OCI-LY7 (cell line): ENCODE results near the gene TMEM43. TPM values are rescaled to one million over a fixed set of nuclear protein-coding genes. Genes with fewer than 3 reads are reported as not detected.

Source experiments
- BruUV-seq: library from RNA; stranded (reverse); fragments of 400-500 nt; replicated peaks from 2 replicates; lab custom pipeline; 2021; lab: Mats Ljungman, UMichigan
- CTCF ChIA-PET: fragments of 300-600 bp; sonication (Branson Sonifier 250); formaldehyde crosslinking; loops from one replicate; lab custom pipeline; 2022; ENCODE audit warnings: antibody characterized with exemption; ENCODE audit not compliant: unreplicated experiment; lab: Charles Lee
- POLR2A ChIA-PET: fragments of 300-600 bp; sonication (Branson Sonifier 250); formaldehyde crosslinking; loops from one replicate; lab custom pipeline; 2022; ENCODE audit warnings: antibody characterized with exemption; lab: Charles Lee
- DNase-seq: peaks from one replicate; pipeline ENCODE4 v3.0.0-alpha.2; 2015; ENCODE audit warnings: low spot score
- H2AFZ ChIP-seq: fragments of 200-600 bp; sonication (generic), shearing (Covaris generic); 2 replicates; pipeline ENCODE4 v1.6.1; 2014; ENCODE audit warnings: mild to moderate bottlenecking, antibody characterized with exemption, low read length, moderate library complexity
- H3K27ac ChIP-seq: fragments of 200-600 bp; sonication (generic); 2 replicates; pipeline ENCODE4 v1.5.1; 2014; ENCODE audit warnings: mixed run types, low read depth, mild to moderate bottlenecking, moderate library complexity, low read length, inconsistent platforms; ENCODE audit not compliant: poor library complexity, severe bottlenecking
- H3K36me3 ChIP-seq: fragments of 200-600 bp; sonication (generic); 2 replicates; pipeline ENCODE4 v1.6.1; 2014; ENCODE audit warnings: mild to moderate bottlenecking, antibody characterized with exemption, low read length, moderate library complexity, mixed read lengths; ENCODE audit not compliant: insufficient read depth
- H3K4me1 ChIP-seq: fragments of 200-600 bp; sonication (generic); 2 replicates; pipeline ENCODE4 v1.5.1; 2014; ENCODE audit warnings: mild to moderate bottlenecking, low read length; ENCODE audit not compliant: insufficient read depth, poor library complexity, severe bottlenecking
- H3K4me2 ChIP-seq: fragments of 200-600 bp; sonication (generic); 2 replicates; pipeline ENCODE4 v1.6.1; 2014; ENCODE audit warnings: mild to moderate bottlenecking, low read length
- H3K4me3 ChIP-seq: fragments of 200-600 bp; sonication (generic); 2 replicates; pipeline ENCODE4 v1.5.1; 2014; ENCODE audit warnings: mild to moderate bottlenecking, low read depth, low read length; ENCODE audit not compliant: poor library complexity, severe bottlenecking
- H3K79me2 ChIP-seq: fragments of 200-600 bp; sonication (generic); 2 replicates; pipeline ENCODE4 v1.6.1; 2016; ENCODE audit warnings: low read depth, mild to moderate bottlenecking, low read length, moderate library complexity, mixed read lengths; ENCODE audit not compliant: insufficient read depth
- H3K9me2 ChIP-seq: fragments of 200-600 bp; sonication (generic); 2 replicates; pipeline ENCODE4 v1.6.1; 2016; ENCODE audit warnings: mild to moderate bottlenecking, low read length, mixed read lengths; ENCODE audit not compliant: insufficient read depth
- H3K9me3 ChIP-seq: fragments of 200-600 bp; sonication (generic); 2 replicates; pipeline ENCODE4 v1.6.1; 2014; ENCODE audit warnings: mild to moderate bottlenecking, mixed run types, low read length, mixed read lengths
- H4K20me1 ChIP-seq: fragments of 200-600 bp; sonication (generic); 2 replicates; pipeline ENCODE4 v1.6.1; 2014; ENCODE audit warnings: mild to moderate bottlenecking, antibody characterized with exemption, low read length, moderate library complexity, mixed read lengths; ENCODE audit not compliant: insufficient read depth
- CTCF ChIP-seq: fragments of 200-600 bp; sonication (generic); conservative IDR thresholded peaks from 2 replicates; pipeline ENCODE4 v1.5.1; 2014; ENCODE audit warnings: mild to moderate bottlenecking, antibody characterized with exemption, low read length, moderate library complexity, mixed read lengths
- EZH2phosphoT487 ChIP-seq: fragments of 200-600 bp; sonication (generic); IDR thresholded peaks from 2 replicates; pipeline ENCODE4 v1.6.1; 2018; ENCODE audit warnings: low read depth, borderline replicate concordance, mild to moderate bottlenecking, mixed run types, antibody characterized with exemption, low read length, moderate library complexity, mixed read lengths
- intact Hi-C: fragments of 100-400 bp; cut with micrococcal nuclease; formaldehyde crosslinking; loops from one replicate; pipeline ENCODE4 v1.10.0; 2022; ENCODE audit not compliant: unreplicated experiment
- total RNA-seq, 2 experiments: library from RNA; depleted of rRNA in 1 of 2; stranded (reverse); fragments of >200 nt in 1 of 2; shearing (Covaris generic) in 1 of 2; gene quantifications; 2 replicates each; pipeline ENCODE4 v1.2.3, GENCODE V29; 2014 to 2022

TMEM43 gene
- total RNA-seq, 2 experiments from 2014 or later, result 19.7 to 22.2 TPM

- peaks cover 20% of the 10 kb centered on the region for H3K9me3 ChIP-seq
- ChIA-PET POLR2A (no interaction called here), CTCF (interaction anchor here (1.1 kb wide), 1 partner anchor 220 kb away, joined by 3 read pairs; no protein-coding TSS in a partner anchor)
- intact Hi-C loops, result no loop called here
- peaks cover 95% of the 10 kb centered on the region for H3K36me3 ChIP-seq
- H3K4me3 ChIP-seq, result no peak overlapping the region
- H3K27ac ChIP-seq, result no peak overlapping the region
- H4K20me1 ChIP-seq, result no peaks in the 10 kb centered on the region
- no peak overlapping the region for H3K4me2 ChIP-seq
- BruUV-seq, result no TSS peak
- H3K4me1 ChIP-seq, result no peaks in the 10 kb centered on the region
- H3K9me2 ChIP-seq, result no peaks in the 10 kb centered on the region
- TF ChIP-seq CTCF (no peak), EZH2phosphoT487 (no peak)
- DNase-seq, result no peak
- no peak overlapping the region for H2AFZ ChIP-seq
- no peaks in the 10 kb centered on the region for H3K79me2 ChIP-seq
Observed at GRCh38 chr3:14159426-14159825, 34.6 kb downstream of the TMEM43 start.

DNA sequence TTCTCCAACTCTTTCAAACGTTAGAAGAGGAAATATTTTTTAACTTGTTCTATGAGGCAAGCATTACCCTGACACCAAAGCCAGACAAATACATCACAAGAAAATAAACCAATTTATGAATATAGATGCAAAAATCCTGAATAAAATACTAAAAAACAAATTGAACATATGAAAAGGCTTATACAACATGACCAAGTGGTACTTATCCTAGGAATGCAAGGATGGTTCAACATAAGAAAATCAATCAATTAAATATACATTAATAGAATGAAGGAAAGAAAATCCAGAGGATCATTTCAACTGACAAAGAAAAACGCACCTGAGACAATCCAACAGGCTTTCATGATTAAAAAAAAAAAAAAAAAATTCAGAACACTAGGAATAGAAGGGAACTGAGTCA is 36.4 kb downstream of the TMEM43 start:
- no peak for DNase-seq
- H3K9me3 ChIP-seq, result peaks cover 20% of the 10 kb centered on the region
- H3K4me2 ChIP-seq, result no peak overlapping the region
- peaks cover 96% of the 10 kb centered on the region for H3K36me3 ChIP-seq
- no peak overlapping the region for H2AFZ ChIP-seq
- H3K4me1 ChIP-seq, result no peaks in the 10 kb centered on the region
- intact Hi-C loops, result no loop called here
- ChIA-PET POLR2A (no interaction called here), CTCF (no interaction called here)
- BruUV-seq, result no TSS peak
- no peak overlapping the region for H3K4me3 ChIP-seq
- no peaks in the 10 kb centered on the region for H3K79me2 ChIP-seq
- H3K27ac ChIP-seq, result no peak overlapping the region
- H3K9me2 ChIP-seq, result no peaks in the 10 kb centered on the region
- TF ChIP-seq EZH2phosphoT487 (no peak), CTCF (no peak)
- no peaks in the 10 kb centered on the region for H4K20me1 ChIP-seq

DNA sequence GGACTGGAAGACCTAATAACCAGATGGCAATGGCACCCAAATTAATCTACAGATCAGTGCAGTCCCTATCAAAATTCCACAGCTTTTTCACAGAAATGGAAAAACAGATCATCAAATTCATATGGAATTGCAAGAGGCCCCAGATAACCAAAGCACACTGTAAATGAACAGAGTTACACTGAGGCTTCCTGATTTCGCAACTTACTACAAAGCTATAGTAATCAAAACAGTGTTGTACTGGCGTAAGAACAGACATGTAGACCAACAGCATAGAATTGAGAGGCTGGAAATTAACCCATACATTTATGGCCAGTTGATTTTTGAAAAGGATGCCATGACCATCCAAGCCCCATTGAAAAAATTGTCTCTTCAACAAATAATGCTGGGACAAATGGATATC is 37.3 kb downstream of the TMEM43 start:
- Histone ChIP-seq H3K79me2 (no peaks in the 10 kb centered on the region), H3K27ac (no peak overlapping the region), H3K4me2 (no peak overlapping the region), H3K4me1 (no peaks in the 10 kb centered on the region), H3K9me2 (no peaks in the 10 kb centered on the region), H3K9me3 (peaks cover 20% of the 10 kb centered on the region), H2AFZ (no peak overlapping the region), H4K20me1 (no peaks in the 10 kb centered on the region), H3K4me3 (no peak overlapping the region), H3K36me3 (peaks cover 94% of the 10 kb centered on the region)
- CTCF ChIA-PET, result no interaction called here
- intact Hi-C loops, result no loop called here
- POLR2A ChIA-PET, result no interaction called here
- DNase-seq, result no peak
- no peak for TF ChIP-seq EZH2phosphoT487
- no peak for TF ChIP-seq CTCF
- BruUV-seq, result no TSS peak
